G401.6 (cell line): ENCODE data around the gene FITM1.
A peak's percentile ranks its signal among the peaks of the same experiment; 100 is the strongest.

Experiments
- FAIRE-seq: peaks from 2 replicates; lab custom pipeline; 2012; peaks lifted over from hg19 to GRCh38; lab: Jason Lieb, UNC

FITM1 gene

DNA sequence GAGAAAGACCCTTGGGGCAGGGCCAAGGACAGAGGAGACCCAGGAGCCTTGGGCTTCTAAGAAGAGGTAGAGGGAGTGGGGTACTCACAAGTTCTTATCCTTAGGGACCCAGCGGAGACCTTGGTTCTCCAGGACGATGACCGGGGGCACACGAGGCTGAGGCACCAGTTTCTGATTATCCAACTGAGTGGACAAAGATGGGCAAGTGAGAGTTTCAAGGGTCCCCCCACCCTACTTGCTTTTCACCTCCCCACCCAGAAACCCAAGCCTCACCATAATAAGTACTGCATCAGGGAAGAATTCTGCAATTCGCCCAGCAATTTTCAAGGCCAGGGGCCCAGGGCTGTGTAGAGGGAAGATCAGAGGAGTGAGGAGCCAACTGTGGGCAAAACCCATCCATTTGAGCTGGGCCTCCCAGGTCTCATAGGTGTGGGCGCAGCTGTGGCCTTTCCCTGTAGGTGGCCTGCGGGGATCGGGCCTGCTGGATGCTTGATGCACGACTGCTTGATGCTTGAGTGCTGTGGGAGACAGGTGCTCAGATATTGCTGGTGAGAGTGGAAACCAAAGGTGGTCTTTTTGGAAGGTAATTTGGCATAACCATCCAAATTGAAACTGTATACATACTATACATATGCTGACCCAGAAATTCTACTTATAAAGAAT is 8.9 kb downstream of the FITM1 start:
- no peak for FAIRE-seq

DNA sequence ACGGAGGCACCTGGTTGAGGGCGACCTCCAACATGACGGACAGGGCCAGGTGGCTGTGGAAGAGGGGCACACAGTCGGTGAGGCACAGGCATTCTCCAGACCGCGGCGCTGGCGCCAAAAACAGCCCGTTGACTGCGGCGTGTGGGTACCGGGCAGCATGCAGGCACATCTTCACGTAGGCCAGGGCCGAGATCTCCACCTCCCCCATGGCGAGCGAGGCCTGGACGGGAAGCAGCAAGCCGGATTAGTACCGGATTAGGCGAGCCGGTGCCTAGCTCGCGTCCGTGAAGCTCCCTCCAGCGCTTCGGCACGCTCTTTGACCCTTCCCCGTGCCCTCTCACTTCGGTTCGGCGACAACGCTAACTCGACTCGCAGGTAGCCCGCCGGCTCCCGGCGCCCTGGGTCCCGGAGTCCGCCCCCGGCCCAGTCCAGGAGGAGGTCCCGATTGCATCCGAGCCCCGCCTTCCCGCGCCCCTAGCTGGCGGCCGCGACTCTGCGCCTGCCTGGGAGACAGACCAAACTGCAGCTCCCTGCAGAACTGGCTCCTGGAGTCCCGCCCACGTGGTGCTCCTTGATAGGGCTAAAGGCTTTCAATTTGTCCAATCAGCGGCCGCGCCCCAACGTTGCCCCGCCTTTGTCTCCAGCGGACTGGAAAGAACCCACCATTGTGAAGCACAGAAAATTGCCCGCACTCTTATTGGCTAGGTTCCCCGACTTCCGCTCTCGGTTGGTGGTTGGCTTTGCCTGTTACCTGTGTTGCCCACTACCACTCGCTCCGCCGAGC is 10.8 kb downstream of the FITM1 start, which contains the start of gene EMC9:
Gene EMC9 (minus strand): TSS at position 495 of the 784 bp plus-strand sequence. CDS start 287 bp downstream, at position 208.
- FAIRE-seq, result peak; percentile 97

DNA sequence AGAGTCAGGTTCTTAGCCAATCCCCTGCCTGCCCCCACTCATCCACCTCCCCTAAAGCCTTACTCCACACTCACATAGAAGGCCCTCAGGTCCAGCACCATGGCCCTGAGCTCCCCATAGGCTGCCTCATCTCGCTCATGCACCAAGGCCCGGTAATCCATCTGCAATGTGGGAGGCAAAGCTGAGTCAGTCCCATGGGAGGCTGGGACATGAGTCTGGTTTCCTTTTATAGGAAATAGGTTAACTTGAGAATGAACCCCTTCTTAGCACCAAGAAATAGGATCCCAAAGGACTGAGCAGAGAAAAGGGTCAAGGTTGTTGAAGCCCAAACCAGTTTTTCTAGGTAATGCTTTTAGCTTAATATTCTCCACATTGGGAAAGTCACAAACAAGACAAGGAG is 13.1 kb downstream of the FITM1 start:
- no peak for FAIRE-seq

DNA sequence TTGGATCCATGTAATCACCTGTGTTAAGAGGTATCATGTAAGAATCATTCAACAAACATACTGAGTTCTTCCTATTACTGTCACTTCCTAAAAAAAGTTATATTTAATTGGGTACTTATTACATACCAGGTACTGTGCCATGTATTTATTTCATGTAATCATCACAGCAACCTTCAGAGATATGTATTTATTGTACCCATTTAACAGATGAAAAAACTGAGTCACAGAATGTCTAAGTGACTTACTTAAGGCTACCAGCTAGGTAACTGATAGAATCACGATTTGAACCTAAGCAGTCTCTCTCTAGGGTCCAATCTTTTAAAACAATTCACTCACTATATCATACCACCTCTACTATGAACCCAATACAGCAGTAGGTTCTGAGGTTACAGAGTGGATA is 14.0 kb downstream of the FITM1 start:
- FAIRE-seq, result no peak

DNA sequence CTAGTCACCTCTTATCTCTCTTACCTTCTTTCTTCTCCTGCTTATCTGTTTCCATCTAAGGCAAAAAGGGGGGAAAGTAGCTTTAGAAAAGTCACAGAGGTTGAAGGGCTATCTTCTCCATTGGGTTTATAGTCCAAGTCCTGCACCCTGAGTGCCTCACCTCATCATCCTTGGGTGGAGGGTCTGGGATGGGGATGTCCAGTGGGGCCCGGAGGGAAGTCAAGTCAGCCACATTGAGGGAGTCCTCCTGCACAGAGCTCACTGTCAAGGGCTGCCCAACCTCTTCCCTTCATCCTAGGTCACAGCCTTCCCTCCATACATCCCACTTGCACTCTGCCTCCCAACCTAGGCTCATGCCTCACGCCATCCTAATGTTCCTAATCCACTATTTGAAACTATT is 14.8 kb downstream of the FITM1 start:
- no peak for FAIRE-seq

DNA sequence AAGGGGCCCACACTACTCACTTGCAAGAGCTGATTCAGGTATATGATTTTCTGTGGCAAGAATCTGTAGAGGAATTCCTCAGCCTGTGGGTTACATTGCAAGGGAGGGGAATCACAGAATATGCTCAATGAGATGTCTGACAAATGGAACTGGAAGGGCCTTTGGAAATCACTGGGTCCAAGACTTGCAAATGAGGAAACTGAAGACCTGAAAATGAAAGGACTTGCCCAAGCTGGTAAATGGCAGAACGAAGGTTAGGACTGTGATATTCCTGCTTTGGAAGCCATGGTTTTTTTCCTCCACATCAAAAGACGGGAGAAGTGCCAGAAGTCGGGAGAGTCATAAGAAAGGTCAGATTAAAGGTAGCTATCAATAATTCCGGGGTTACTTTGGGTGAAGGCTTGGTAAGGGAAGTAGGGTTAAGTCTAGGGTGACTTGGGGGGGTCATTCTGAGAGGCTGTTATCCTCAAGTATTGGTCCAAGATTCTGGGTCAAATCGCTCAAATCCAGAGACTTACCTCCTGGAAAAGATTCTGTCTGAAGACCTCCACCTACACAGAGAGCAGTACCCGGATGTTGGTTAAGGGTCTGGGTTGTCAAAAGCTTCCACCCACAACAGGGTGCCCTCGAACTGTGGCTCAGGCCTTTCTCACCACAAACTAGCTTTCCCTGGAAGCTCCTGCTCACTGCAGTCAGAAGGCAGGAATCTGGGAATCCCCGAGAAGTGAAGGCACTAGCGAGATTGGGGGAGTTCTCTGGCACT is 15.4 kb downstream of the FITM1 start:
- no peak for FAIRE-seq

DNA sequence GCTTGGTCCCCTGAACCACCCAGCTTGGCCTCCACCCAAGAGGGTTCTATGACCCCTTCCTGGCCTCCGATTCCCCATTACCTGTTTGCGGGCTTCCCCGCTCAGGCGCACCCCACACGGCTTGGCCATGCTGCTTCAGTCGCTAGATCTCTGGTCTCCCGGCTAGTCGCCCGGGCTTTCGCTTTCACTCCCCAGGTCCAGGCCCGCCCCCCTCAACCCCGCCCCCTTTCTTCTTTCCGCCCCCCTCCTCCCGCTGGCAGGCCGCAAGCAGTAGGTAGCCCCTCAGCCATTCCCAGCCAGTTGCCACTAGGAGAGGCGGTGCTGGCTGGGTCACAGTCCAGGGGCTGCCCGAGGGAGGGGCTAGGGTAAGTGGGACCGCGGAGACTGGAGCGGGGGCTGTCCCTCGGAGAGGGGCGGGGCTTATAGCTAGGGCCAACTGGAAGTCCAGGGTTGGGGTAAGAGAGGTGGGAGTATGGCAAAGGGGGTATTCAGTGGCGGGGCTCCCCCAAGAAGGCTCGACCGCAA is 16.1 kb downstream of the FITM1 start, which contains the start of gene PSME2:
Gene PSME2 (minus strand): TSS at position 158 of the 525 bp plus-strand sequence. CDS start 29 bp downstream, at position 129.
- FAIRE-seq, result peak; percentile 93

DNA sequence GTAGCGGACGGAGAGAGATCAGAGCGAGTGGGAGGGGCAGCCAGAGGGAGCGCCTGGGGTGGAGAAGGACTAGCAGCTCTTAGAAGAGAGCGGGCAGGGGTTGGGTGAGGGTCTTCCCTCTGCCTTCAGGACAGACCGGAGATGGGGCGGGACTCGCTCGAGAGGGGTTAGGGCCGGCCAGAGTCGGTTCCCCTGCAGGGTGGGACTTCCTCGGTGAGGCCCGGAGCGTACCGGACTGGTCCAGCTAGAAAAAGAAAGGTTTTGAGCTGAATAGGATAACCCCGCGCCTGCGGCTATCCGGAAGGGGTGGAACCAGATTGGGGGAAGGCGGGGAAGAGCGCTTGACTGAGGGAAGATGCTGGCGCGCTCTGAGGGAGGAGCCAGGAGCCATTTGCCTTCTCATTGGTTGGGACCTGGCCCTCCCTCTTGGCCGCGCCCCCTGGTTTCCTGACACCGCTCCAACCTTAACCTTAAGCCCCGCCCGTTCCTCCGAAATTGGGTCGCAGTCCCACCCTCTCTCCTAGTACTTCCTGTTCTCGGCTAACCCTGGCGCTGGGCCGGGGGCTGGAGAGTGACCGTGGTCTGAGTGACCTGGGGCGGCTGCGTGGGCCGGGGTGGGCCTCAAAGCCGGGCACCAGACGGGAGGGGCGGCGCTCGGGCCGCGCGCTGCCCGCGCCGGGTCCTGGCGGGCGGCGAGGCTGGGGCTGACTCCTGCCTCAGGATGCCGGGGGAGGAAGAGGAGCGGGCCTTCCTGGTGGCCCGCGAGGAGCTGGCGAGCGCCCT is 16.7 kb downstream of the FITM1 start, which contains the start of gene RNF31:
Gene RNF31 (plus strand): TSS at position 521 of the 783 bp plus-strand sequence. CDS start 201 bp downstream, at position 722.
- FAIRE-seq, result peak; percentile 98

DNA sequence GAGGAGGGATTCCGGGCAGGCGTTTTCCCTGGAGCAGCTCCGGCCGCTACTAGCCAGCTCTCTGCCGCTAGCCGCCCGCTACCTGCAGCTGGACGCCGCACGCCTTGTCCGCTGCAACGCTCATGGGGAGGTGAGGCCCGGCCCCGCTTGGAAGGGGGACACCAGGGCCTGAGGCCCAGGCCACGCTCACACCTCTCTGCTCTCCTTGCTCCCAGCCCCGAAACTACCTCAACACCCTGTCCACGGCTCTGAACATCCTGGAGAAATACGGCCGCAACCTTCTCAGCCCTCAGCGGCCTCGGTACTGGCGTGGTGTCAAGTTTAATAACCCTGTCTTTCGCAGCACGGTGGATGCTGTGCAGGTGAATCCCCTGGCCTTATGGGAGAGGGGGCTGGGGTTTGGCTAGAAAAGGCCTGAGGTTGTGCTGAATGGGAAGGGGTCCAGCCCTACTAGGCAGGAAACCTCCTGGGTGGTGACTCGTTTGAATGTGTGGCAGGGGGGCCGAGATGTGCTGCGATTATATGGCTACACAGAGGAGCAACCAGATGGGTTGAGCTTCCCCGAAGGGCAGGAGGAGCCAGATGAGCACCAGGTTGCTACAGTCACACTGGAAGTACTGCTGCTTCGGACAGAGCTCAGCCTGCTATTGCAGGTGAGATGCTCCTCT is 17.4 kb downstream of the FITM1 start:
- FAIRE-seq, result no peak

DNA sequence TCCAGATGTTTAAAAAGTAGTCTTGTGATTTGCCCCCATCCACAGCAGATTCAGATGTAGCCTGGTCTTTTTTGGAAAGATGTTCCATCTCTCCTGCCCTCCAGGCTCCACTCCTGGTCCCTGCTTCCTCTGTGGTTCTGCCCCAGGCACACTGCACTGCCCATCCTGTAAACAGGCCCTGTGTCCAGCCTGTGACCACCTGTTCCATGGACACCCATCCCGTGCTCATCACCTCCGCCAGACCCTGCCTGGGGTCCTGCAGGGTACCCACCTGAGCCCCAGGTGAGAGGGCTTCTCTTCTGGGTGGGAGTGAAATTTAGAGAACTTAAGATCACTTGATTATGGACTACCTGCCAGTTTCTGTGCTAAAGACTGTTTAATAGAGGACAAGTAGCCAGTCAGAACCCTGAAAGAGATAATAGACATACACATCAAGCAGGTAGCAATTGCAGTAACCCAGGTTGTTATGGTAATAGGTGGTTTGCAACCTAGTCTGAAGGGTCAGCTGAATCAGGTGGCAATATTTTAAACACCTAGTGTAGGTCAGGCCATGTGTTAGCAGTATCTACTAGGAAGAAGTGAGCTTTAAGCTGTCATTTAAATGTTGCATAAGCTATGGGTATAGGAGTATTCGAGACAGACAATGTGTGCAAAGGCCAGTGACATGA is 19.0 kb downstream of the FITM1 start:
- FAIRE-seq, result no peak

DNA sequence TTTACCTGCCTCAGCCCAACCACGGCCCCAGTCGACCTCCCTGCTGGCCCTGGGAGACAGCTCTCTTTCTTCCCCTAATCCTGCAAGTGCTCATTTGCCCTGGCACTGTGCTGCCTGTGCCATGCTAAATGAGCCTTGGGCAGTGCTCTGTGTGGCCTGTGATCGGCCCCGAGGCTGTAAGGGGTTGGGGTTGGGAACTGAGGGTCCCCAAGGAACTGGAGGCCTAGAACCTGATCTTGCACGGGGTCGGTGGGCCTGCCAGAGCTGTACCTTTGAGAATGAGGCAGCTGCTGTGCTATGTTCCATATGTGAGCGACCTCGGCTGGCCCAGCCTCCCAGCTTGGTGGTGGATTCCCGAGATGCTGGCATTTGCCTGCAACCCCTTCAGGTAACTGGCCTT is 19.6 kb downstream of the FITM1 start:
- FAIRE-seq, result no peak

DNA sequence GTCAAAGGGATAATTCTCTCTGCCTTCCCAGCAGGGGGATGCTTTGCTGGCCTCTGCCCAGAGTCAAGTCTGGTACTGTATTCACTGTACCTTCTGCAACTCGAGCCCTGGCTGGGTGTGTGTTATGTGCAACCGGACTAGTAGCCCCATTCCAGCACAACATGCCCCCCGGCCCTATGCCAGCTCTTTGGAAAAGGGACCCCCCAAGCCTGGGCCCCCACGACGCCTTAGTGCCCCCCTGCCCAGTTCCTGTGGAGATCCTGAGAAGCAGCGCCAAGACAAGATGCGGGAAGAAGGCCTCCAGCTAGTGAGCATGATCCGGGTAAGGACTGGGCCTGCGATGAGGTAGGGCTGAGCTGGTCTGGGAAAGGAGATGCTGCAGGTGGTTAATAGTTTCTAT is 20.1 kb downstream of the FITM1 start:
- no peak for FAIRE-seq

DNA sequence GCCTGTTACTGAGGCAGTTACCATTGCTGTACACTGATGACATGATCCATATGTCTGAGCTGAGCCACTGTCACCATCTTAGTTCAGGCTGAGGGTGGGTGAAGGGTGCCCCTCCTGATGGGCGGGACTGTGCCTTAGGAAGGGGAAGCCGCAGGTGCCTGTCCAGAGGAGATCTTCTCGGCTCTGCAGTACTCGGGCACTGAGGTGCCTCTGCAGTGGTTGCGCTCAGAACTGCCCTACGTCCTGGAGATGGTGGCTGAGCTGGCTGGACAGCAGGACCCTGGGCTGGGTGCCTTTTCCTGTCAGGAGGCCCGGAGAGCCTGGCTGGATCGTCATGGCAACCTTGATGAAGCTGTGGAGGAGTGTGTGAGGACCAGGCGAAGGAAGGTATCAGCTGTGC is 20.5 kb downstream of the FITM1 start:
- no peak for FAIRE-seq

DNA sequence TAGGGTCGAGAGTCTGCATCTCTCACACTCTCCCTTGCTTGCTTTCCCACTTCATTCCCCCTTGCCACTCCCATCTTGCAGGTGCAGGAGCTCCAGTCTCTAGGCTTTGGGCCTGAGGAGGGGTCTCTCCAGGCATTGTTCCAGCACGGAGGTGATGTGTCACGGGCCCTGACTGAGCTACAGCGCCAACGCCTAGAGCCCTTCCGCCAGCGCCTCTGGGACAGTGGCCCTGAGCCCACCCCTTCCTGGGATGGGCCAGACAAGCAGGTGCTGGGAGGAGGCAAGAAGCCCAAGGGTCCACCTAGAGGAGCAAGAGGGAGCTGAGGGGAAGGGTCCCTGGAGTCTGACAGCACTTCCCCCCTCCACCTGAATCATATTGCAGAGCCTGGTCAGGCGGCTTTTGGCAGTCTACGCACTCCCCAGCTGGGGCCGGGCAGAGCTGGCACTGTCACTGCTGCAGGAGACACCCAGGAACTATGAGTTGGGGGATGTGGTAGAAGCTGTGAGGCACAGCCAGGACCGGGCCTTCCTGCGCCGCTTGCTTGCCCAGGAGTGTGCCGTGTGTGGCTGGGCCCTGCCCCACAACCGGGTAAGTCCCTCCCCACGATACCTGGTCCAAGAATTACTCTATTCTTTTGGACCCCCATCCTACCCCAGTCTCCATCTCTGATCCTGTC is 21.1 kb downstream of the FITM1 start:
- FAIRE-seq, result no peak

DNA sequence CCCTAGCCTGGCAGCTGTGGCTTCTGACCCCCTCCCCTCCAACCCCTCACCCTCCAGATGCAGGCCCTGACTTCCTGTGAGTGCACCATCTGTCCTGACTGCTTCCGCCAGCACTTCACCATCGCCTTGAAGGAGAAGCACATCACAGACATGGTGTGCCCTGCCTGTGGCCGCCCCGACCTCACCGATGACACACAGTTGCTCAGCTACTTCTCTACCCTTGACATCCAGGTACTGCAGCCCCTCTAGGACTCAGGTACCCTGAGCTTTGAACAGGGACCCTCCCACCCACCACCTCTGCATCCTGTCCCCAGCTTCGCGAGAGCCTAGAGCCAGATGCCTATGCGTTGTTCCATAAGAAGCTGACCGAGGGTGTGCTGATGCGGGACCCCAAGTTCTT is 24.6 kb downstream of the FITM1 start:
- FAIRE-seq, result no peak

DNA sequence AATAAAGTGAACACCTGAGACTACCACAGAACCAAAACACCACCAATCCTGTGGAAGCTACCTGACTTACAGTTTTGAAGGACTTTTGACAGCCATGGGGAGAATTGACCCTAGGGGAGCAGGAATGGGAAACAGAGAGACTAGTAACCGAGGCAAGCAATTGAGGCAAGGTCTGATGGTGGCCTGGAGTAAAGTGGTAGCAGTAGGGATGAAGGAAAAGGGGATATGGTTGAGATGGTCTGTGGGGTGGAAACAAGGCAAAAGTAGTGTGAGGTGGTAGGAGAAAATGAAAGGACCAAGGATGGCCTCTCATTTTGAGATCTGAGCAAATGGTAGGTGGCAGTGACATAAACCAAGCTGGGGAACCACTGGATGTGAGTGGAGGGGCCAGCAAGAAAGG is 26.4 kb downstream of the FITM1 start:
- FAIRE-seq, result no peak

DNA sequence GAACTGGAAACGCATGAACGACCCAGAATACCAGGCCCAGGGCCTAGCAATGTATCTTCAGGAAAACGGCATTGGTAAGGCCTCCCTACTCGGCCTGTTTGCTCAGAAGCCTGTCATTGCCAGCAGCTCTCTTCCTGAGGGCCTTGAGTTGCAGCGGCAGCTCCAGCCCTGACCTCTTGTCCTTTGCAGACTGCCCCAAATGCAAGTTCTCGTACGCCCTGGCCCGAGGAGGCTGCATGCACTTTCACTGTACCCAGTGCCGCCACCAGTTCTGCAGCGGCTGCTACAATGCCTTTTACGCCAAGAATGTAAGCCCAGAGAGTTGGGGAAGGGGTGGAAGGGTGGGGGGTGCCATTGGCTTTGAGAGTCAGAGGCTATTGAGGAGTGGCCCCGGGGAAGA is 26.9 kb downstream of the FITM1 start:
- FAIRE-seq, result no peak

DNA sequence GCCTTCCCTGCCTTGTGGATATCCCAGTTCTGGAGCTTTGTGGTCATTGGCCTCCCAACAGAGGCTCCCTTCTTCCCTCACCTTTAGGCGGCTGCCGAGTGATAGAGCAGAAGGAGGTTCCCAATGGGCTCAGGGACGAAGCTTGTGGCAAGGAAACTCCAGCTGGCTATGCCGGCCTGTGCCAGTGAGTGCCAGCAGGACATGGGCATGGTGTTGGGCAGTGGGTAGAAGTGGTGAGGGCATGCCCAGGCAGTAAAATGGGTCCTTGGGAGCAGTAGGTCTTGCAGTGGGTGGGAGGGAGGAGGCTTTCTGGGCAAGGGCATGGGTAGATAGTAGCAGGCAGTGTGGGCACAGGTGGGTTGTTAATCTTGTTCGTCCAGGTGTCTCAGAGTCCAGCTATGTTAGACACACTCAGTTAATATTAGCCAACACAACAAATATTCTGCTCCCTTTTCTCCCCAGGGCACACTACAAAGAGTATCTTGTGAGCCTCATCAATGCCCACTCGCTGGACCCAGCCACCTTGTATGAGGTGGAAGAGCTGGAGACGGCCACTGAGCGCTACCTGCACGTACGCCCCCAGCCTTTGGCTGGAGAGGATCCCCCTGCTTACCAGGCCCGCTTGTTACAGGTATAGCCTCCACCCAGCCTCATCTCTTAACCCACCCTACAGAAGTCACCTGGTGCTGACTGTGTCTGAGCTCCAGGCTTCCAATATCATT is 29.5 kb downstream of the FITM1 start:
- no peak for FAIRE-seq

DNA sequence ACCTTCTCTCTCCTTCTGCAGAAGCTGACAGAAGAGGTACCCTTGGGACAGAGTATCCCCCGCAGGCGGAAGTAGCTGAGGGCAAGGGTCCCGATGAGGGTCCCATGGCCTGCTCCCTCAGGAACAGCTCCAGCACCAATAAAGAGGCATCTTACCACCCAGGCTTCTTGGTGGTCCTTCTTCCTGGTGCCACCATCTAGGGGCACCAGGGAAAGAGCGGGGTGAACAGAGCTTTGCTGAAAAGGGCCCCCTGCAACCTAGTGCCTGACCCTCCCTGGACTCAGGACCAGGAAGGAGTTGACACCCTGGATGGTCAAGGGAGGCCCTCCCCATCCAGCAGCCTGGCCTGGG is 30.0 kb downstream of the FITM1 start:
- FAIRE-seq, result no peak
